Measurements from ENCODE around the gene RHOD.

- TF ChIP-seq CTCF (conservative IDR thresholded peaks at IDR 0.05; ENCODE audit: low read depth, low read length), result no peak
- TF ChIP-seq EZH2 (IDR thresholded peaks at IDR 0.05; ENCODE audit: low read length, unreplicated experiment), result no peak
- TF ChIP-seq EZH2phosphoT487 (IDR thresholded peaks at IDR 0.05; ENCODE audit: borderline replicate concordance, low read length), result no peak
Measured at GRCh38 chr11:67113231-67113721, 56.6 kb downstream of the RHOD start.
